Inferior parietal cortex (tissue), 1 donor: ENCODE data around the gene SLCO1B1.
A peak's percentile ranks its signal among the peaks of the same experiment; 100 is the strongest.

Experiments
- DNase-seq: peaks from one replicate; pipeline ENCODE4 v3.0.0-alpha.2; 2016; ENCODE audit errors: extremely low spot score

Gene SLCO1B1

DNA sequence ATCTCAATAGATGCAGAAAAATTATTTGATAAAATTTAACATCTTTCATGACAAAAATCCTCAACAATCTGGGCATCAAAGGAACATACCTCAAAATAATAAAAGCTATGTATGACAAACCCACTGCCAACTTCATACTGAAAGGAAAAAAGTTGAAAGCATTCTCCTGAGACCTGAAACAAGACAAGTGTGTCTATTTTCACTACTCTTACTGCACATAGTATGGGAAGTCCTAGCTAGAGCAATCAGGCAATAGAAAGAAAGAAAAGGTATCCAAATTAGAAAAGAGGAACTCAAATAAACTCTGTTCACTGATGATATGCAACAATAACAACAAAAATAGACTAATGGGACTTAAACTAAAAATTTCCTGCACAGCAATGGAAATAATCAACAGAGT is 90.1 kb downstream of the SLCO1B1 start:
- DNase-seq = no peak

DNA sequence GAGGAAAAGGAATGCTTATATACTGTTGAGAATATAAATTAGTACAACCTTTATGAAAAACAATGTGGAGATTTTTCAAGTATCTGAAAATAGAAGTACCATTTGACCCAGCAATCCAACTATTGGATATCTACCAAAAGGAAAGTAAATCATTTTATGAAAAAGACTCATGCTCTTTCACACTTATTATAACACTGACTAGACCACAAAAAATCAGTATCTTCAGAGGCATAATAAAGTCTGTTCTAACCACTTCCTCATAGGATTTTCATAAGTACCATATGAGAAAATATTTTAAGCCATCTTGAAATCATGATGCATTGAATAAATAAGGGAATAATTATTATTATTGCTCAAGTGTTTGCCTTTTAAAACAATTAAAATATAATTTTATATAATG is 90.8 kb downstream of the SLCO1B1 start:
- no peak for DNase-seq

GRCh38 chr12:21223930-21224329 is 92.9 kb downstream of the SLCO1B1 start:
- no peak for DNase-seq

- DNase-seq = no peak
These were observed 103.4 kb downstream of the SLCO1B1 start for GRCh38 chr12:21234395-21234794.

DNA sequence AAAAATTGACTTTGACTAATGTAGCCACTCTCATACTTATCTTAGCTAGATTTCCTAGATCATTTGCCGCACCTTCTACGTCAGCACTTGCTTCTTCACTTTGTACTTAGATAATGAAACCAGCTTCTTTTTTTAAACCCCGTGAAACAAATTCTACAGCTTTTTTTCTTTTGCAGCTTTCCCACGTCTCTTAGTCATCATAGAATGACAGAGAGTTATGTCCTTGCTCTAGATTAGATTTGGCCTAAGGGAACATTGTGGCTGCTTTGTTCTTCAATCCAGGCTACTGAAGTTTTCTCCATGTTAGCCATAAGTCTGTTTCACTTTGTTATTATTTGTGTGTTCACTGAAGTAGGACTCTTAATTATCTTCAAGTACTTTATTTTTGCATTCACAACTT is 108.9 kb downstream of the SLCO1B1 start:
- DNase-seq = no peak

DNA sequence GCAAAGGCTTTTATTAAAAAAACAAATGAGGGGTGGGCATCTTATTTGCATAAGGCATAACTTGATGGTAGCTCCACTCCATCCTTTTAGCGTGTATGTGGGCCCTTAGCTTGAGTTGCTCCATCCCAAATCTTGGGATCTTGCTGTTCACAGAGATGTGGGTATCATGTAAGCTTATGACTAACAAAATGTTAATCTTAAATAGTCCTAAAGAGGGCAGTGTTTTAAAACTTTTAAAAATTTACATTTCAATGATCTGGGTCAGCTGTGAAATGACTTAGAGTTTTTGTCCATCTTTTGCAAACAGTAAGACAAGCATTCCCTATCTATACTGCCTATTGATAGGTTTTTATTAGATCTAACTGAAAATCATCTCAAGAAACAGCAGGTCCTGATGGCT is 117.7 kb downstream of the SLCO1B1 start:
- peak; percentile 44 for DNase-seq

DNA sequence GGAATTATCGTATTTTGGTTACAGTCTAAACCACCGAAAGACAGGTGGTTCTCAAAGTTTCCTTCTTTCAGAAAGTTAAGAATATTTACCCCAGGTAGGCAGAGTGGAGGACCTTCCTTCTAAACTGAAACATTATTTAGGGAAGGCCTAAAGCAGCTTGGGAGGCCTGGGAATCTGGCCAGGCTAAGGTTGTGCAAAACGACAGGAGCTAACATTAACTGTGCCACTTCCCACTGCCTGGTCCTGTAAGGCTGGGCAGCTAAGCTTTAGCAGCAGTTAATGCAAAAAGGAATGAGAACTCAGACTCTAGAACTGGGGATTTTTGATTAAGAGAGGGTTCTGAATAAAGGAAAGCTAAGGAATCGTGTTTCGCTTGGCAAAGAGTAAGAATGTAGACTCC is 121.1 kb downstream of the SLCO1B1 start:
- no peak for DNase-seq

DNA sequence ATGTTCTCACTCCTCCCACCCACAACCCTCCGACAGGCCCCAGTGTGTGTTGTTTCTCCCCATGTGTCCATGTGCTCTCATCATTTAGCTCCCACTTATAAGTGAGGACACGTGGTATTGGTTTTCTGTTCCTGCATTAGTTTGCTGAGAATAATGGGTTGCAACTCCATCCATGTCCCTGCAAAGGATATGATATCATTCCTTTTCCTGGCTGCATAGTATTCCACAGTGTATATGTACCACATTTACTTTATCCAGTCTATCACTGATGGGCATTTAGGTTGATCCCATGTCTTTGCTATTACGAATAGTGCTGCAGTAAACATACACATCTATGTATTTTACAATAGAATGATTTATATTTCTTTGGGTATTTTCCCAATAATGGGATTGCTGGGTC is 126.2 kb downstream of the SLCO1B1 start:
- DNase-seq = no peak

DNA sequence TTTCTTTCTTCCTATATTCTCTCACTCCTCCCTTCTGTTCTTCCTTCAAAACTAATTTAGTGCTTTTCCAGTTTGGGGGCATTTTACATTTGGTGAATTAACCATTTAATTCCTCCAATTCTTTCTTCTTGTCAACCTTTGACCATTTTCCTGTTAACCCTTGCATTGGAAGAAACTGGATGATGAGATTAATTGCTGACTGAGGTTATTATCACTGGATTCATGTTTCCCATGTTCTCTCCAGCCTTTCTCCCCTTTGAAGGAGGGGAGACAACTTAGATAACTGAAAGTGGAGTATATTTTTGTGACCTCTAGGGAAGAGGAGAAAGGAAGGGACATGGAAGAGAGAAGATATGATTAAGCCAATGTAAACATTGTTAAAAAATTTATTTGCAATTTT is 133.2 kb downstream of the SLCO1B1 start:
- no peak for DNase-seq

DNA sequence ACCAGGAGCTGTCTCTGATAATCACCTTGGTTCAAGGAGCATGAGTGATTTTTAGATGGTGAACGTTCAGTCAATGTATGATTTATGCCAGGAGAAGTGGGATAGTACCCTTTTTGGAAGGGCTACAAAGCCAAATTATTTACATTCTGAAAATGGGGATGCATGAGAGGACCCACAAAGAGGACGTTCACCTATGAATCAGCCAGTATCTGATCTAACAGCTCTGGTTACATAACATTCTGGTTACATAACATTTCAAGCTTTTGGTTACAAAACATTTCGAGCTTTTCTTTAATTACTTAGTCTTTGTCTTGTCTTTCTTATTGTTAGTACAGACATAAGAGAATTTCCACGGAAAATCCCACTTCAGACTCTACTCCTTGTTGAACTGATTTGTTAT is 134.9 kb downstream of the SLCO1B1 start:
- DNase-seq = no peak

GRCh38 chr12:21276826-21277225 is 145.8 kb downstream of the SLCO1B1 start:
- no peak for DNase-seq
